GM12864 (cell line): ENCODE results near the gene RAB11FIP2.

Experiments used
- DNase-seq: peaks from one replicate; pipeline ENCODE4 v3.0.0-alpha.2; 2011; ENCODE audit warnings: low read depth
- H3K4me3 ChIP-seq: 2 replicates; pipeline ENCODE4 v1.5.1; 2011; ENCODE audit warnings: mild to moderate bottlenecking, low read depth, low read length, control low read depth
- CTCF ChIP-seq: IDR thresholded peaks from 2 replicates; pipeline ENCODE4 v1.5.1; 2011; ENCODE audit warnings: low read depth, mild to moderate bottlenecking, moderate library complexity, low read length, control low read depth, inconsistent platforms; ENCODE audit errors: missing control alignments

The RAB11FIP2 gene

GRCh38 chr10:117989962-117990361 lies 56.8 kb downstream of the RAB11FIP2 start:
- no peak for TF ChIP-seq CTCF
- DNase-seq: no peak
- no peak overlapping the region for H3K4me3 ChIP-seq

GRCh38 chr10:117988814-117989213 lies 57.9 kb downstream of the RAB11FIP2 start:
- no peak overlapping the region for H3K4me3 ChIP-seq
- no peak for TF ChIP-seq CTCF
- DNase-seq: no peak

- no peak for DNase-seq
- TF ChIP-seq CTCF: no peak
Observed at GRCh38 chr10:117987244-117987909, 59.4 kb downstream of the RAB11FIP2 start.

GRCh38 chr10:117983961-117984360 lies 62.8 kb downstream of the RAB11FIP2 start:
- no peak for TF ChIP-seq CTCF
- DNase-seq: no peak
- H3K4me3 ChIP-seq: no peak overlapping the region

More at GRCh38 chr10:117987244-117987909, 59.4 kb downstream of the RAB11FIP2 start:
- no peak overlapping the region for H3K4me3 ChIP-seq

GRCh38 chr10:117980755-117981702 lies 65.7 kb downstream of the RAB11FIP2 start:
- no peak overlapping the region for H3K4me3 ChIP-seq
- no peak for TF ChIP-seq CTCF

GRCh38 chr10:117980216-117980615 lies 66.5 kb downstream of the RAB11FIP2 start:
- no peak for DNase-seq
- H3K4me3 ChIP-seq: no peak overlapping the region
- TF ChIP-seq CTCF: no peak

More at GRCh38 chr10:117980755-117981702, 65.7 kb downstream of the RAB11FIP2 start:
- no peak for DNase-seq
